Measurements from ENCODE around the gene SYNPO2.

The SYNPO2 gene

GRCh38 chr4:119026662-119027444, 138.2 kb downstream of the SYNPO2 start:
- peak in 1 of 2 experiments; percentile 12 for DNase-seq (ENCODE audit: low read depth in 1 of 2, low spot score in 1 of 2)
- no peak for TF ChIP-seq JUND (IDR thresholded peaks at IDR 0.05; ENCODE audit: low read depth)
- in situ Hi-C loops (cut with HindIII; ENCODE audit: low pct_unique_long_range_greater_than_20kb, low sequenced_read_pairs) = no loop called here

GRCh38 chr4:119027811-119028210, 139.2 kb downstream of the SYNPO2 start:
- in situ Hi-C loops (cut with HindIII; ENCODE audit: low pct_unique_long_range_greater_than_20kb, low sequenced_read_pairs) = no loop called here

GRCh38 chr4:119028296-119028695, 139.6 kb downstream of the SYNPO2 start:
- in situ Hi-C loops (cut with HindIII; ENCODE audit: low pct_unique_long_range_greater_than_20kb, low sequenced_read_pairs) = no loop called here
- TF ChIP-seq JUND (IDR thresholded peaks at IDR 0.05; ENCODE audit: low read depth) = no peak
- no peak for DNase-seq (ENCODE audit: low read depth in 1 of 2, low spot score in 1 of 2)

More at GRCh38 chr4:119027811-119028210, 139.2 kb downstream of the SYNPO2 start:
- no peak for DNase-seq (ENCODE audit: low read depth in 1 of 2, low spot score in 1 of 2)
- TF ChIP-seq JUND (IDR thresholded peaks at IDR 0.05; ENCODE audit: low read depth) = no peak

GRCh38 chr4:119029847-119030535, 141.3 kb downstream of the SYNPO2 start:
- in situ Hi-C loops (cut with HindIII; ENCODE audit: low pct_unique_long_range_greater_than_20kb, low sequenced_read_pairs) = no loop called here
- no peak for DNase-seq (ENCODE audit: low read depth in 1 of 2, low spot score in 1 of 2)
- no peak for TF ChIP-seq JUND (IDR thresholded peaks at IDR 0.05; ENCODE audit: low read depth)

GRCh38 chr4:119030536-119030890, 141.9 kb downstream of the SYNPO2 start:
- in situ Hi-C loops (cut with HindIII; ENCODE audit: low pct_unique_long_range_greater_than_20kb, low sequenced_read_pairs) = no loop called here
- no peak for TF ChIP-seq JUND (IDR thresholded peaks at IDR 0.05; ENCODE audit: low read depth)
- DNase-seq (ENCODE audit: low read depth in 1 of 2, low spot score in 1 of 2) = no peak

GRCh38 chr4:119031218-119031617, 142.6 kb downstream of the SYNPO2 start:
- in situ Hi-C loops (cut with HindIII; ENCODE audit: low pct_unique_long_range_greater_than_20kb, low sequenced_read_pairs) = no loop called here
- DNase-seq (ENCODE audit: low read depth in 1 of 2, low spot score in 1 of 2) = no peak
- no peak for TF ChIP-seq JUND (IDR thresholded peaks at IDR 0.05; ENCODE audit: low read depth)

GRCh38 chr4:119032921-119033685, 144.4 kb downstream of the SYNPO2 start:
- in situ Hi-C loops (cut with HindIII; ENCODE audit: low pct_unique_long_range_greater_than_20kb, low sequenced_read_pairs) = no loop called here
- no peak for TF ChIP-seq JUND (IDR thresholded peaks at IDR 0.05; ENCODE audit: low read depth)
- no peak for DNase-seq (ENCODE audit: low read depth in 1 of 2, low spot score in 1 of 2)

GRCh38 chr4:119034276-119035008, 145.8 kb downstream of the SYNPO2 start:
- no peak for TF ChIP-seq JUND (IDR thresholded peaks at IDR 0.05; ENCODE audit: low read depth)
- peak in 1 of 2 experiments; percentile 16 for DNase-seq (ENCODE audit: low read depth in 1 of 2, low spot score in 1 of 2)
- in situ Hi-C loops (cut with HindIII; ENCODE audit: low pct_unique_long_range_greater_than_20kb, low sequenced_read_pairs) = no loop called here

- TF ChIP-seq JUND (IDR thresholded peaks at IDR 0.05; ENCODE audit: low read depth) = no peak
- DNase-seq (ENCODE audit: low read depth in 1 of 2, low spot score in 1 of 2) = no peak
- in situ Hi-C loops (cut with HindIII; ENCODE audit: low pct_unique_long_range_greater_than_20kb, low sequenced_read_pairs) = no loop called here
Measured at GRCh38 chr4:119035951-119036737, 147.5 kb downstream of the SYNPO2 start.

- in situ Hi-C loops (cut with HindIII; ENCODE audit: low pct_unique_long_range_greater_than_20kb, low sequenced_read_pairs) = no loop called here
- no peak for DNase-seq (ENCODE audit: low read depth in 1 of 2, low spot score in 1 of 2)
- no peak for TF ChIP-seq JUND (IDR thresholded peaks at IDR 0.05; ENCODE audit: low read depth)
Measured at GRCh38 chr4:119037709-119038108, 149.1 kb downstream of the SYNPO2 start.

GRCh38 chr4:119038116-119038841, 149.6 kb downstream of the SYNPO2 start:
- no peak for TF ChIP-seq JUND (IDR thresholded peaks at IDR 0.05; ENCODE audit: low read depth)
- no peak for DNase-seq (ENCODE audit: low read depth in 1 of 2, low spot score in 1 of 2)
- in situ Hi-C loops (cut with HindIII; ENCODE audit: low pct_unique_long_range_greater_than_20kb, low sequenced_read_pairs) = no loop called here
